ENCODE data around the gene FBXL15.

Gene FBXL15

GRCh38 chr10:102457591-102458150 lies 37.0 kb downstream of the FBXL15 start:
- no peak for DNase-seq (ENCODE audit: low read depth)

GRCh38 chr10:102458656-102459055 lies 38.0 kb downstream of the FBXL15 start:
- no peak for DNase-seq (ENCODE audit: low read depth)

GRCh38 chr10:102460836-102461186 lies 40.2 kb downstream of the FBXL15 start:
- DNase-seq (ENCODE audit: low read depth): no peak

GRCh38 chr10:102461187-102462054 lies 40.8 kb downstream of the FBXL15 start:
- peak; percentile 69 for DNase-seq (ENCODE audit: low read depth)

- no peak for DNase-seq (ENCODE audit: low read depth)
Measured at GRCh38 chr10:102462512-102463054, 41.9 kb downstream of the FBXL15 start.

GRCh38 chr10:102463983-102464382 lies 43.3 kb downstream of the FBXL15 start:
- no peak for DNase-seq (ENCODE audit: low read depth)

GRCh38 chr10:102465466-102465865 lies 44.8 kb downstream of the FBXL15 start:
- DNase-seq (ENCODE audit: low read depth): no peak

GRCh38 chr10:102467318-102467717 lies 46.7 kb downstream of the FBXL15 start:
- DNase-seq (ENCODE audit: low read depth): no peak

- DNase-seq (ENCODE audit: low read depth): no peak
Measured at GRCh38 chr10:102467971-102468438, 47.4 kb downstream of the FBXL15 start.

- peak; percentile 69 for DNase-seq (ENCODE audit: low read depth)
Measured at GRCh38 chr10:102468683-102469082, 48.0 kb downstream of the FBXL15 start.

GRCh38 chr10:102470579-102471546 lies 50.2 kb downstream of the FBXL15 start:
- DNase-seq (ENCODE audit: low read depth): no peak
